HG03432 (cell line): ENCODE results near the gene KHDRBS1.
"Not testable (repeated sequence)": the region's sequence is repeated elsewhere in the genome, so short reads cannot be mapped to it uniquely, and the experiment has no call there.

Experiments
- ATAC-seq: cut with Tn5 transposase; IDR thresholded peaks from one replicate; pipeline ENCODE4 v1.9.1; 2021; ENCODE audit warnings: mild to moderate bottlenecking, moderate library complexity; ENCODE audit not compliant: unreplicated experiment

Gene KHDRBS1

GRCh38 chr1:32012709-32013385, 821 bp upstream of the KHDRBS1 start:
- no peak for ATAC-seq

GRCh38 chr1:32014199-32014947, 705 bp downstream of the KHDRBS1 start:
- ATAC-seq: peak; percentile 36

- ATAC-seq: no peak
Observed at GRCh38 chr1:32014948-32015273, 1.2 kb downstream of the KHDRBS1 start.

GRCh38 chr1:32020339-32020738, 6.7 kb downstream of the KHDRBS1 start:
- no peak for ATAC-seq

GRCh38 chr1:32021574-32022018, 7.9 kb downstream of the KHDRBS1 start:
- ATAC-seq: not testable (repeated sequence)

- no peak for ATAC-seq
Observed at GRCh38 chr1:32023351-32023750, 9.7 kb downstream of the KHDRBS1 start.

- no peak for ATAC-seq
Observed at GRCh38 chr1:32025515-32025914, 11.8 kb downstream of the KHDRBS1 start.

- ATAC-seq: no peak
Observed at GRCh38 chr1:32028746-32029145, 15.1 kb downstream of the KHDRBS1 start.

GRCh38 chr1:32031578-32032274, 18.1 kb downstream of the KHDRBS1 start:
- ATAC-seq: no peak

GRCh38 chr1:32032275-32032615, 18.6 kb downstream of the KHDRBS1 start:
- no peak for ATAC-seq

- ATAC-seq: no peak
Observed at GRCh38 chr1:32035119-32035518, 21.5 kb downstream of the KHDRBS1 start.

- no peak for ATAC-seq
Observed at GRCh38 chr1:32040711-32041110, 27.0 kb downstream of the KHDRBS1 start.

GRCh38 chr1:32042330-32042729, 28.7 kb downstream of the KHDRBS1 start:
- ATAC-seq: no peak

GRCh38 chr1:32044234-32044633, 30.6 kb downstream of the KHDRBS1 start:
- no peak for ATAC-seq

GRCh38 chr1:32045772-32046171, 32.1 kb downstream of the KHDRBS1 start:
- no peak for ATAC-seq

GRCh38 chr1:32047701-32048100, 34.0 kb downstream of the KHDRBS1 start:
- no peak for ATAC-seq

GRCh38 chr1:32048440-32048839, 34.8 kb downstream of the KHDRBS1 start:
- no peak for ATAC-seq

GRCh38 chr1:32051706-32052105, 38.0 kb downstream of the KHDRBS1 start:
- no peak for ATAC-seq

GRCh38 chr1:32052887-32053286, 39.2 kb downstream of the KHDRBS1 start:
- no peak for ATAC-seq

- no peak for ATAC-seq
Observed at GRCh38 chr1:32055416-32055815, 41.7 kb downstream of the KHDRBS1 start.

- no peak for ATAC-seq
Observed at GRCh38 chr1:32056598-32056997, 42.9 kb downstream of the KHDRBS1 start.

GRCh38 chr1:32060914-32061313, 47.2 kb downstream of the KHDRBS1 start:
- no peak for ATAC-seq
